SKM-1 treated with dmso at 0.1 percent for 144 hours (cell line): ENCODE data around the gene SPATA31D1.
"Not testable (repeated sequence)": the region's sequence is repeated elsewhere in the genome, so short reads cannot be mapped to it uniquely, and the experiment has no call there.

ENCODE experiments used
- DNase-seq: peaks from one replicate; lab custom pipeline; 2025; ENCODE audit not compliant: unreplicated experiment; lab: John Stamatoyannopoulos, UW

Gene SPATA31D1

DNA sequence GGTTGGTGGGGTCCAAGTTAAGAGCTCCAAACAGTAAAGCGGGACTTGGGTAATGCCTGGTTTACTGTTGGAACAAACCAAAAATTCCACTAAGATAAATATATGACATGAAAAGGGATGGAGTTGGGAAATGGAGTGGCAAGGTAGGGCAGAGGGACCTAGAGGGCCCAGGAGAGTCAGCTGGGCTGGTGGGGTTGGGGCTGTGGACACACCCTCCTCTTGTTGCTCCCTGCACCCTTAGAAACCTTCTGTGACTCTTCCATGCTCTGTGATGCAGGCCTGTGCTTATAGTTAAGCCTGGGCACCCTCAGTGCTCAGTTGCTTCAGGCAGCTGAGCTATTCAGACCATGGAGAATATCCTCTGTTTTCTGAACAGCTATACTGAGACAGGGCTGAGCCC, at the start of gene SPATA31D1:
SPATA31D1 (plus strand) TSS at position 301 of the 400 bp plus-strand sequence; CDS start at position 348, 47 bp downstream.
- DNase-seq = not testable (repeated sequence)

- not testable (repeated sequence) for DNase-seq
Observed at GRCh38 chr9:81943393-81943792, 45.2 kb upstream of the SPATA31D1 start, which contains the start of gene SPATA31D3. SPATA31D3 (plus strand) TSS chr9:81943500; CDS start chr9:81943586, 86 bp downstream.

- not testable (repeated sequence) for DNase-seq
Observed at GRCh38 chr9:81948650-81949049, 39.9 kb upstream of the SPATA31D1 start.

DNA sequence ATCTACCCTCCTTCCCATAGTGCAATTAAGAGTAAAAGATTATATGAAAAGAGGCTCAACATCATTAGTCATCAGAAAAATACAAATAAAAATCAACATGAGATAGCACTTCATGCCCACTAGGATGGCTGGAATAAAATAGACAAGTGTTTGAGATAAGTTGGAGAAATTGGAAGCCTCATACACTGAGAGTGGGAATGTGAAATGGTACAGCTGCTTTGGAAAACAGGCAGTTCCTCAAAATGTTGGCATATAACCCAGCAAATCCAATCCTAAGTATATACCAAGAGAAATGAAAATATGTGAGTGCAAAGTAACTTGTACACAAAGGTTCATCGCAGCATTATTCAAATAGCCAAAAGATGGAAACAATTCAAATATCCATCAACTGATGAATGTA, 35.5 kb upstream of the SPATA31D1 start:
- DNase-seq = no peak

GRCh38 chr9:81955625-81956024, 32.9 kb upstream of the SPATA31D1 start:
- no peak for DNase-seq

DNA sequence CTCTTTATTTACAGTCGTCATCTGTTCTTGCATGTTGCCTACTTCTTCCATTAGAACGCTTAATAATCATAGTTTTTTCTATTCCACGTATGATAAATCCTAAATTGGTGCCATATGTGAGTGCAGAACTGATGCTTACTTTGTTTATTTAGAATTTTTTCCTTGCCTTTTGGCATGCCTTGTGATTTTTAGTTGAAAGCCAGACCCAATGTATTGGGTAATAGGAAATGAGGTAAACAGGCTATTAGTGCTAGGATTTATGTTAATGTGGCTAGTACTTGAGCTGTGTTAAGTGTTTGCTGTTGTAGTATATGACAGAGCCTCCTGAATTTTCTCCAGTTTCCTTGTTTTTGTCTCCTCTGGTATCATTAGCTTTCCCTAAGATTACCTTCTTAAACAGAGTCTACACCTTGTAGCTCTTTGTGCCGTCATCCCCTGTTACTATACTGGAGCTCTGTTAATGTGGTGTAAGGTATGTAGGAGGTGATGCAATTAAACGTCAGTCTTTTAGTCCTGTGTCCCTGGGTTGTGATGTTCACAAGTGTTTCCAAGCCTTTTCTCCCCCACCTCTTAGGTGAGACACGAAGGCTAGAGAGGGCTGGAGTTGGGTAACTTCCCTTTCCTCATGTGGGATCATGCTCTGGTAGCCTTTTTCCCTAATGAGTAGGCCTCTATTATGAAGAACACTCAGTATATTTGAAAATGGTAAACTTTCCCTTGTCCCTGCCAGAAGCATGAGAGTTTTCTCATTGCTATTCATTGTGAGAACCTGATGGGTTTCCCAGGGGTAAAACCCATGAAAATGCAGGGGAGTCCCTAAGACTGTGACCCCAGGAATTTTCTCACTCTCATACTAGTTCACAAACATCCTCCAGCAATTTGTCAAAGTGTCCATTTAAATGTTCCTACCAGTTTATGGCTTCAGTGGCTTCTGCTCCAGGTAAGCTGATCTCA, 24.1 kb upstream of the SPATA31D1 start:
- no peak for DNase-seq

GRCh38 chr9:81968026-81968425, 20.5 kb upstream of the SPATA31D1 start:
- no peak for DNase-seq

- no peak for DNase-seq
Observed at GRCh38 chr9:81969971-81970370, 18.6 kb upstream of the SPATA31D1 start.

DNA sequence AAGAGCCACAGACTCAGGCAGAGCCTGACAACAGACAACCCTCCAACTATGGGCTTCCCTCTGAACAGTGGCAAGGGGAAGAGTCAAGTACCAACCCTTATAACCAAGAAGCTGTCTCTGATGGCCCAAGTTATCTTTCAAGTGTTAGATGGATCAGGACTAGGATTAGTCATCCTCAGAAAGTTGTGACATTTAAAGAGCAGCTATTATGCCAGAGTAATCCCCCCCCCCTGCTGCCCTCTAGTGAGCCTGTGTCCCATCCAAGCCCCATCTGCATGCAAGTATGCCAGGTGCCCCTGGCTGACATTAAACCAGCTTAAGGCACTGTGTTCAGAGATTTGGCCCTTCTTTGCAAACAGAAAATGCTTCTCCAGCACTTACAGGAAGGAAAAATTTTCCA, 16.8 kb upstream of the SPATA31D1 start:
- no peak for DNase-seq

DNA sequence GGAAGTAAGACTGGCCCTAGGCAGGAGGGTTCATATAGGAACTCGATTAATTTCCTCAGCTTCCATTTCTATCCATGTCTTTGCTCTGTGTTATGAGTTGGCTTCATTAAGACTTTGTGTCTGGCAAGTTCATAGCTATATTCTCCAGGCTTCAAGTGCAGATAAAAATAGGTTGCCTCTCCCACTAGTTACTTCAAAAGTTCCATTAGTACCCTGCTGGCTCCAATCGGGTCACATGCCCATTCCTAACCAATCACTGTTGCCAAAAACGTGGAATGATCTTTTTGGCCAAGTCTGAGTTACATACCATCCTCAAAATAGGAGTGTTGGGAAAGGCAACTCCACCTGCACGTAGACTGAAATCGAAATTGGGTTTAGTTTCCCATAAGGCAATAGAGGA, 13.8 kb upstream of the SPATA31D1 start:
- no peak for DNase-seq

GRCh38 chr9:81976351-81976750, 12.2 kb upstream of the SPATA31D1 start:
- no peak for DNase-seq

- no peak for DNase-seq
Observed at GRCh38 chr9:81979196-81979595, 9.4 kb upstream of the SPATA31D1 start.

- no peak for DNase-seq
Observed at GRCh38 chr9:81980568-81980967, 8.0 kb upstream of the SPATA31D1 start.

- DNase-seq = no peak
Observed at GRCh38 chr9:81981883-81982282, 6.7 kb upstream of the SPATA31D1 start.

GRCh38 chr9:81984928-81985327, 3.6 kb upstream of the SPATA31D1 start:
- DNase-seq = no peak

DNA sequence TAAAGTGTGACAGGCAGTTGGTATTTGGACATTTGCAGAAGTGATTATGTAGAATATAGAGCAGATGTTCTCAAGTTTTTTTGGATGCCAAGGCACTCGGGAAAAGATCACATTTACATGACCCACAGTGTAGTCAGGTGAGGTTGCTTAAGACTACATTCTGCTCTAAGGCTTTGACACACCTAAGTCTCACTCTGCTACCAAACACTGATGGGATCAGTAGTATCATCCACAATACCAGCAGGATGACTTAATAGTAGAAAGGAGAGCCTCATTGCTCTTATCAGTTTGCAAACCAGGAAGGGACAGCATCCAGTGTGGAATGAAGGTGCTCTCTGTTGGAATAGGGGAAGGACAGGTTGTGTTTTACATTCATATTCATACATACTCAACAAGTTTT, 2.5 kb upstream of the SPATA31D1 start:
- DNase-seq = no peak

- no peak for DNase-seq
Observed at GRCh38 chr9:81989700-81990099, 1.1 kb downstream of the SPATA31D1 start.

GRCh38 chr9:81993656-81994055, 5.1 kb downstream of the SPATA31D1 start:
- DNase-seq = no peak

- no peak for DNase-seq
Observed at GRCh38 chr9:81999806-82000205, 11.2 kb downstream of the SPATA31D1 start.

DNA sequence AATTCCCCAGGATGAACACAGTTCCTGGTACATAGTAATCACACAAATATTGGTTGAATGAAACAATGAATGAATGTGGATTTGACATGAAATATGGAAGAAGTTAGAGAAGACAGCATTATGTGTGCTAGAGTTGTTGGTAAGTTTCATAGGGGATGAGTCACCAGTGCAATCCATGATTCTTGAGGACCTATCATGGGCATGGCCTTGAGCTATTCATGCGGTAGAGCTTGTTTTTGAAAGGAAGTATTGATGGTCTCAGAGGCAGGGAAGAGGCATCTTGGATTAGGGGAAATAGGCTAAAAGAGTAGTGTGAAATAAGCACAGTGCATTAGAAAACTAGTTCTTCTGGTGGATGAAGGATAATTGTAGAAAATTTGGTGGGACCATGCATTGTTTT, 22.1 kb downstream of the SPATA31D1 start:
- no peak for DNase-seq

DNA sequence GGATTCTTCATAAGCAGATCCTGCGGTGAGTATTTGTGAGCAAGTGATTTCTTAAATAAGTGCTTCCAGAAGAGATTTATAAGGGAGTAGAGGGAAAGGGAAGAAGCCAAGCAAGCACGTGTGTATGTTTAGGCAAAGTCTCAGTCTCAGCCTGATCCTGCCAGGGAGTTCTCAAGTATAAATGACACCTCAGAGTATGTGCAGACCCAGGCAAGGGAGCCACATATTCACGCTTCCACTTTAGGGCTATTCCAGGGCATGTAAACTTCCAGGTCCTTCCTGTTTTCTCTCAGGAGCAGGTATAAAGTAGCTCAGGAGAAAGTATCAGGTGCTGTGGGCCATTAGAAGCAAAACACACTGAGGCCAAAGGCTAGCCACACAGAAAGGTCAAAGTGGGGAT, 22.6 kb downstream of the SPATA31D1 start:
- DNase-seq = no peak

DNA sequence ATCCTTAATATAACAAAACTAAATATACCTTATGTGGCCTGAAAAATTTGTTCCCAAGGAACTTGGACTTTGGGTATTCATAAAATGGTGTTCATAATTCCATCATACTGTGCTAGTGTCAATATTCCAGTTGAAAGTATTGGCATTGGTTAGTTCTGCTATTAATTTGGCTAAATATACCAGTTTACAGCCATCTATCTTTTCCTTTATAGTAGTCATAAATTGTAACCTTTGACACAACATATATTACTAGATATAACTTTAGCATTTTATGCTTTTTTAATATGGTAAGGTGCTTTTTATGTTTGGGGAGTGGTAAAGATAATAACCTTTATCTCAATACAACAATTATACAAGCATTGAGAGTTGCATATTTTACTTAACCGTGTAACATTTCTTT, 23.7 kb downstream of the SPATA31D1 start:
- DNase-seq = no peak

GRCh38 chr9:82020331-82020730, 31.8 kb downstream of the SPATA31D1 start:
- DNase-seq = no peak
